Urinary bladder (tissue), 2 donors: Measurements from ENCODE around the gene CHRNA3. TPM values are rescaled to one million over a fixed set of nuclear protein-coding genes. Genes with fewer than 3 reads are reported as not detected.

ENCODE experiments used
- polyA plus RNA-seq: library from polyadenylated mRNA; stranded (reverse); fragments of 200-250 nt; gene quantifications from one replicate; pipeline ENCODE4 v1.2.3, GENCODE V29; 2013
- small RNA-seq: library from RNA; depleted of rRNA; stranded (forward); fragments of <200 nt; gene quantifications from one replicate; pipeline ENCODE3, GENCODE V24; 2014
- total RNA-seq: library from RNA; depleted of rRNA; stranded (reverse); fragments of >200 nt; gene quantifications from one replicate; pipeline ENCODE4 v1.2.3, GENCODE V29; 2014
- donor health status: healthy.

The CHRNA3 gene
- total and polyA plus RNA-seq, 2 donors: 2.6 to 4.7 TPM

Small RNA genes lying within 50 kb of the gene (small RNA-seq; reads per million reads assigned to genes)
- not detected for gene AC067863.2

Other genes starting within 250 kb of the CHRNA3 start
- gene IREB2, start 182.8 kb downstream of the CHRNA3 start, total RNA-seq: 87.5 TPM
- gene IREB2, start 182.8 kb downstream of the CHRNA3 start, polyA plus RNA-seq: 16.4 TPM
- 7.1 TPM for gene HYKK, start 113.4 kb downstream of the CHRNA3 start, total RNA-seq
- gene HYKK, start 113.4 kb downstream of the CHRNA3 start, polyA plus RNA-seq: 4.8 TPM
- 194 TPM for gene PSMA4, start 80.6 kb downstream of the CHRNA3 start, total RNA-seq
- 183 TPM for gene PSMA4, start 80.6 kb downstream of the CHRNA3 start, polyA plus RNA-seq
- 3.3 TPM for gene CHRNA5, start 55.5 kb downstream of the CHRNA3 start, total RNA-seq
- gene CHRNA5, start 55.5 kb downstream of the CHRNA3 start, polyA plus RNA-seq: 2.6 TPM
- gene CHRNB4, start 20.2 kb upstream of the CHRNA3 start, total RNA-seq: 0.53 TPM
- 0.60 TPM for gene CHRNB4, start 20.2 kb upstream of the CHRNA3 start, polyA plus RNA-seq
- 9.6 TPM for gene ADAMTS7, start 190.5 kb upstream of the CHRNA3 start, total RNA-seq
- 3.3 TPM for gene ADAMTS7, start 190.5 kb upstream of the CHRNA3 start, polyA plus RNA-seq